Measurements from ENCODE around the gene ZNF37A. TPM values are rescaled to one million over a fixed set of nuclear protein-coding genes. Genes with fewer than 3 reads are reported as not detected.

ZNF37A gene
- total RNA-seq, result 12.8 and 17.1 TPM in 2 replicates

DNA sequence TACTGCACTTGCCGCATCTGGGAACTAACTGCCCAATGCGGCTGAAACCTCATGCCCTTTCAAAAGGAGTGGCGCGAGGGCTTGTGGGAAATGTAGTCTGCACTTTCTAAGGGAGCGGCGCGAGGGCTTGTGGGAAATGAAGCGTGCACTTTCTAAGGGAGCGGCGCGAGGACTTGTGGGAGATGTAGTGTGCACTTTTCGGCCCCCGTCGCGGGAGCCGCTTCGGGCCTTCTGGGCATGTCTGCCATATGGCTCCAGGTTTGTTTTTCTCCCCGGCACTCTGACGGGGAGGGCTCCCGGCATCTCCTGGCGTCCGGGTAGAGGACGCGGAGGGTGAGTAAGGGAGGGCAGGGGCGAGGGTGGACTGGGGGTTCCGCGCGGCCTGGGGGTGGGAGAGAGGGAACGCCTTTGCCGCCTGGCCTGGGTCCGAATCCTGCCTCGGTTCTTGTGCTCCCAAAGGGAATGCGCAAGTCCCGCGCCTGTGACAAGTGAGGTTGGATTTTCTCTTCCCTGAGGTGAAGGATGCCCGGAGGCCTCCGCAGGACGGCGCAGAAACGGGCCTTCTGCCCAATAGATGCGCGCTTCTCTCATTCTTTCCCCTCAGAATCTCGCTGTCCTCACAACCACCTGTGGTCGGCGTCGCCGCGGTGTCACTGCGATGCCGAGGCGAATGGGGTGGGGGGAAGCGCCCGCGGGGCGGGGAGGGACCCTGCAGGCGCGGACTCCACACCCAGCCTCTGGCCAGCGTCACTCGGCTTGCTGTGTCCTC is at the start of gene ZNF37A:
TSS of gene ZNF37A (plus strand) at position 180 of the 769 bp plus-strand sequence. CDS start 2,281 bp downstream, outside the sequence.

Other genes with a start within 250 kb of the ZNF37A start
- 10.4 and 14.8 TPM in 2 replicates for gene ZNF248, start 236.7 kb upstream of the ZNF37A start, total RNA-seq
- 17.2 and 18.1 TPM in 2 replicates for gene ZNF25, start 117.7 kb upstream of the ZNF37A start, total RNA-seq
- 14.3 and 16.5 TPM in 2 replicates for gene ZNF33A, start 83.7 kb upstream of the ZNF37A start, total RNA-seq